Stimulated activated naive CD8-positive, alpha-beta T cell treated with anti-CD3 and anti-CD28 coated beads, Interleukin-15, Interleukin-2, amounts not matched to agents 100 U/mL and 50 U/mL, for 24 hours (primary cell): ENCODE measurements around the gene TAF11L4.
"Not testable (repeated sequence)": the region's sequence is repeated elsewhere in the genome, so short reads cannot be mapped to it uniquely, and the experiment has no call there.

Source experiments
- ATAC-seq: fragments of 150-1000 bp; cut with Tn5 transposase; one replicate; pipeline ENCODE4 v1.10.0; 2021
- DNase-seq: peaks from one replicate; pipeline ENCODE4 v3.0.0; 2021

Gene TAF11L4

DNA sequence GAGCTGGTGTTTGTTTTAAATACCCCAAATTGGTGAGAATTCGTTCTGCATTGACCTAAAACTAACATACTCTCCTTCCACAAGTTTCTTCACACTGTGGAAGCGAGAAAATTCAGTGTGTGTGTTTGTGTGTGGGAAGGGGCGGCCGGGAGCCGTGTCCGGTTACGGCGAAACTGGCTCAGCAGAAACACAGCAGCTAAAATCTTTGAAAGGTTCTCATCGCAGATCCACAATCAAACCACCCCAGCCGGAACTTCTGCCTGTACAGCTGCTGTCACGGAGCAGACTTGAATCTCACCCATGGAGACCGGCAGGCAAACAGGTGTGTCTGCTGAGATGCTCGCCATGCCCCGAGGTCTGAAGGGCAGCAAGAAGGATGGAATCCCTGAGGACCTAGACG lies at the start of gene TAF11L4:
Gene TAF11L4, plus strand, starts transcription at position 301 of the 400 bp plus-strand sequence.
- DNase-seq, ATAC-seq: not testable (repeated sequence)

DNA sequence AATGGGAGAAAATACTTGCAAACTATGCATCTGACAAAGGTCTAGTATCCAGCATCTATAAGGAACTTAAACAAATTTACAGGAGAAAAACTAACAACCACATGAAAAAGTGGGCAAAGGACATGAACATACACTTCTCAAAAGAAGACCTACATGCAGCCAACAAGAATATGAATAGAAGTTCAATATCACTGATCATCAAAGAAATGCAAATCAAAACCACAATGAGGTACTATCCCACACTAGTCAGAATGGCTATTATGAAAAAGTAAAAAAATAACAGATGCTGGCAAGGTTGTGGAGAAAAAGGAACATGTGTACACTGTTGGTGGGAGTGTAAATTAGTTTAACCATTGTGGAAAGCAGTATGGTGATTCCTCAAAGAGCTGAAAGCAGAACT lies 46.5 kb upstream of the TAF11L4 start:
- not testable (repeated sequence) for ATAC-seq, DNase-seq

- DNase-seq (no peak), ATAC-seq (no peak)
Measured at GRCh38 chr5:17477043-17477442, 44.6 kb upstream of the TAF11L4 start.

DNA sequence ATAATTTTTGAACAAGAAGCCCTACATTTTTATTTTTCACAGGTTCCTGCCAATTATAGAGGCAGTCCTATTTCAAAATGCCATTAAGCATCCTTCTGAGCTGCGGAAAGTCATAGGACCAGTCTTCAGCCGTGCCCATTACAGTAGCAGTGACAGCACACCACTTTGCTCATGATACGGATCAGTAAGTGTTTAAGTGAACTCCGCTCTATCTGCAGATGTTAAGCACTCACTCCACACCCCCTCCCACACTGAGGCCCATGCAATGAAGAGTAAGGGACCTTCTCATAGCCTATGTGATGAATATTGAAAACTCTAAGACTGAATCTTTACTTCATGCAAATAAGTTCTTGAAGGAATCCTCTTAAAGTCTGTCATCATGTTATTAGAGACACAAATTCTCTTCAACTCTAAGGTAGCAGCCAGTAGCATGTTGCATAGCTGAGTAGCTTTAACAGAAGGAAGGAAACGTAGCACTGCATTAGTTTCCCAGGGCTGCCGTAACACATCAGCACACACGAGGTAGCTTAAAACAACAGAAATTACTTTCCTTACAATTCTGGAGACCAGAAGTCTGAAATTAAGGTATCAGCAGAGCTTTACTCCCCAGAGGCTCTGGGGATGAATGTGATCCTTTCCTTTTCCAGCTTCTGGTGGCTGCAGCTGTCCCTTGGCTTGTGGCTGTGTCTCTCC lies 43.9 kb upstream of the TAF11L4 start:
- DNase-seq (no peak), ATAC-seq (no peak)

GRCh38 chr5:17481378-17481777 lies 40.2 kb upstream of the TAF11L4 start:
- ATAC-seq (no peak), DNase-seq (no peak)

GRCh38 chr5:17482790-17483189 lies 38.8 kb upstream of the TAF11L4 start:
- DNase-seq: no peak
- ATAC-seq: no peak

GRCh38 chr5:17486464-17487173 lies 35.0 kb upstream of the TAF11L4 start:
- DNase-seq, ATAC-seq: not testable (repeated sequence)

GRCh38 chr5:17487174-17487512 lies 34.5 kb upstream of the TAF11L4 start:
- DNase-seq: no peak
- no peak for ATAC-seq

- ATAC-seq, DNase-seq: not testable (repeated sequence)
Measured at GRCh38 chr5:17491257-17491656, 30.3 kb upstream of the TAF11L4 start.

DNA sequence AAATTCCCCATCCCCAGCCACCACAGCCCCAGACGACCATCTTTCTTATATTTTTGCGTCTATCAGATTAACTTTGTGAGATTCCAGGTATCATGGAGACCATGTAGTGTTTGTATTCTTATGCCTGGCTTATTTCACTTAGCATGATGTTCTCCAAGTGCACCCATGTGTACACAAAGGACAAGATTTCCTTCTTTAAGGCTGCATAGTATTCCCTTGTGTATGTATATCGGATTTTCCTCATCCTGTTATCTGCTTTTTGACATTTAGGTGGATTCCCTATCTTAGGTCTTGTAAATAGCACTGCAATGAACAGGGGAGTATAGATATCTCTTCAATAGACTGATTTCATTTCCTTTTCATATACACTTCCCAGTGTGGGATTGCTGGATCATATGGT lies 28.8 kb upstream of the TAF11L4 start:
- DNase-seq (no peak), ATAC-seq (no peak)

- DNase-seq: no peak
- ATAC-seq: no peak
Measured at GRCh38 chr5:17497446-17497845, 24.2 kb upstream of the TAF11L4 start.

DNA sequence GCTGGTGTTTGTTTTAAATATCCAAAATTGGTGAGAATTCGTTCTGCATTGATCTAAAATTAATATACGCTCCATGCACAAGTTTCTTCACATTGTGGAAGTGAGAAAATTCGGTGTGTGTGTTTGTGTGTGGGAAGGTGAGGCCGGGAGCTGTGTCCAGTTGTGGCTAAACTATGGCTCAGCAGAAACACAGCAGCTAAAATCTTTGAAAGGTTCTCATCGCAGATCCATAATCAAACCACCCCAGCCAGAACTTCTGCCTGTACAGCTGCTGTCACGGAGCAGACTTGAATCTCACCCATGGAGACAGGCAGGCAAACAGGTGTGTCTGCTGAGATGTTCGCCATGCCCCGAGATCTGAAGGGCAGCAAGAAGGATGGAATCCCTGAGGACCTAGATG lies 23.7 kb upstream of the TAF11L4 start, which contains the start of gene TAF11L2:
Gene TAF11L2, plus strand, starts transcription at position 301 of the 400 bp plus-strand sequence.
- ATAC-seq, DNase-seq: not testable (repeated sequence)

DNA sequence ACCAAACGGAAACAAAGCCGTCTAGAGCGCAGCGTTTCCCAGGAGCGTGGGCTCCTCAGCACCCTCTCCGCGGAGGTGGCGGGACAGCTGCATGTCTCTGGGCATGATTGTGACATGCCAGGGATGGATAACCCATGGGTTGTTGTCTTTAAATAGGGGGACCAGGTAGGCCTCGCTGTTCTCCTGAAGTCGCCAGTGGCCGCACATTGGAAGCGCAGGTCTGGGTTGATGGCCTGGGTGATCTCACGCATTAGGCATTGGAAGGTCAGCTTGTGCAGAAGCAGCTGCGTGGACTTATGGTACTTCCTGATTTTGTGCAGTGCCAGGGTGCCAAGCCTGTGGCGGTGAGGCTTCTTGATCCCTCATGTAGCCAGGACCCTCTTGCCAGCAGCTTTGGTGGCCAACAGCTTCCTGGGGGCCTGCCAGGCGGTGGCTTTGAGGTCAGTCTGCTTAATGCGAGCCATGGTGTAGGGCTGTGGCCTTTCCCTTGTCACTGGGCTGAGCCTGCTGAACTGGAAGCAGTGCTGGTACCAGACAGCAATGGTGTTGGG lies 9.8 kb upstream of the TAF11L4 start:
- DNase-seq: no peak
- ATAC-seq: no peak

- not testable (repeated sequence) for ATAC-seq, DNase-seq
Measured at GRCh38 chr5:17517526-17517925, 4.1 kb upstream of the TAF11L4 start.

- not testable (repeated sequence) for ATAC-seq, DNase-seq
Measured at GRCh38 chr5:17518067-17518466, 3.5 kb upstream of the TAF11L4 start, which contains the start of gene TAF11L3. Gene TAF11L3 (plus strand): TSS chr5:17518367.

GRCh38 chr5:17519508-17519907 lies 2.1 kb upstream of the TAF11L4 start:
- ATAC-seq, DNase-seq: not testable (repeated sequence)

DNA sequence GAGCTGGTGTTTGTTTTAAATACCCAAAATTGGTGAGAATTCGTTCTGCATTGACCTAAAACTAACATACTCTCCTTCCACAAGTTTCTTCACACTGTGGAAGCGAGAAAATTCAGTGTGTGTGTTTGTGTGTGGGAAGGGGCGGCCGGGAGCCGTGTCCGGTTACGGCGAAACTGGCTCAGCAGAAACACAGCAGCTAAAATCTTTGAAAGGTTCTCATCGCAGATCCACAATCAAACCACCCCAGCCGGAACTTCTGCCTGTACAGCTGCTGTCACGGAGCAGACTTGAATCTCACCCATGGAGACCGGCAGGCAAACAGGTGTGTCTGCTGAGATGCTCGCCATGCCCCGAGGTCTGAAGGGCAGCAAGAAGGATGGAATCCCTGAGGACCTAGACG lies 3.3 kb downstream of the TAF11L4 start, which contains the start of gene TAF11L5:
Gene TAF11L5, plus strand, starts transcription at position 301 of the 400 bp plus-strand sequence.
- not testable (repeated sequence) for DNase-seq, ATAC-seq

GRCh38 chr5:17526504-17526903 lies 4.9 kb downstream of the TAF11L4 start:
- peak; percentile 8 for DNase-seq
- ATAC-seq: not testable (repeated sequence)

GRCh38 chr5:17528369-17528768 lies 6.8 kb downstream of the TAF11L4 start, which contains the start of gene TAF11L6:
Gene TAF11L6 (plus strand): TSS chr5:17528669.
- ATAC-seq, DNase-seq: not testable (repeated sequence)
